GM12878 (cell line): ENCODE data around the gene KCNE4. TPM values are rescaled to one million over a fixed set of nuclear protein-coding genes. Genes with fewer than 3 reads are reported as not detected.

Experiments
- ATAC-seq: fragments of 200-7000 bp; cut with Tn5 transposase; 3 replicates; pipeline ENCODE4 v1.9.1; 2020; ENCODE audit warnings: mild to moderate bottlenecking, moderate library complexity
- BruUV-seq: library from RNA; stranded (reverse); fragments of 400-500 nt; replicated peaks from 2 replicates; lab custom pipeline; 2021; lab: Mats Ljungman, UMichigan
- CTCF ChIA-PET: fragments of 300-600 bp; sonication (Branson Sonifier 250); formaldehyde crosslinking; extraction: SDS; loops from one replicate; lab custom pipeline; 2021; ENCODE audit warnings: inconsistent platforms; lab: Yijun Ruan, JAX
- POLR2A ChIA-PET: fragments of 350-600 bp; formaldehyde crosslinking; extraction: SDS; loops from one replicate; lab custom pipeline; 2021; ENCODE audit warnings: inconsistent platforms; lab: Charles Lee
- RAD21 ChIA-PET: fragments of 300-600 bp; sonication (Branson Sonifier 250); formaldehyde crosslinking; loops from one replicate; lab custom pipeline; 2023; ENCODE audit warnings: antibody characterized with exemption; ENCODE audit not compliant: unreplicated experiment; lab: Charles Lee
- SMC1A ChIA-PET: fragments of 300-600 bp; sonication (Branson Sonifier 250); formaldehyde crosslinking; loops from one replicate; lab custom pipeline; 2023; ENCODE audit not compliant: unreplicated experiment, uncharacterized antibody; lab: Charles Lee
- DNase-seq: peaks from one replicate; pipeline ENCODE4 v3.0.0-alpha.2; 2011; ENCODE audit warnings: low read depth, low spot score
- FAIRE-seq: peaks from 3 replicates; lab custom pipeline; 2011; peaks lifted over from hg19 to GRCh38; lab: Jason Lieb, UNC
- H2AFZ ChIP-seq: 2 replicates; pipeline ENCODE4 v1.6.0; 2011; ENCODE audit warnings: low read depth, low read length, control low read depth; ENCODE audit not compliant: control insufficient read depth
- H3K27ac ChIP-seq: 2 replicates; pipeline ENCODE4 v1.5.1; 2011; ENCODE audit warnings: control low read depth; ENCODE audit not compliant: control insufficient read depth, insufficient read depth
- H3K27me3 ChIP-seq, 2 experiments: replicated peaks in 1 of 2; 2 replicates each; pipeline versions ENCODE4 v1.6.0 to v1.6.1; 2011; ENCODE audit warnings: low read length in 1 of 2; ENCODE audit not compliant: control insufficient read depth in 2 of 2, insufficient read depth in 2 of 2
- H3K36me3 ChIP-seq, 2 experiments: 2 replicates each; pipeline ENCODE4 v1.5.1; 2011; ENCODE audit warnings: low read length in 1 of 2; ENCODE audit not compliant: control insufficient read depth in 2 of 2, insufficient read depth in 2 of 2
- H3K4me1 ChIP-seq: 2 replicates; pipeline ENCODE4 v1.6.1; 2011; ENCODE audit warnings: mild to moderate bottlenecking, low read length, moderate library complexity, mixed read lengths; ENCODE audit not compliant: control insufficient read depth, insufficient read depth
- H3K4me2 ChIP-seq: 2 replicates; pipeline ENCODE4 v1.6.0; 2011; ENCODE audit warnings: control low read depth; ENCODE audit not compliant: control insufficient read depth, insufficient read depth
- H3K4me3 ChIP-seq: fragments of 200-600 bp; sonication (generic); 2 replicates; pipeline ENCODE4 v1.5.1; 2016
- H3K79me2 ChIP-seq: 2 replicates; pipeline ENCODE4 v1.6.0; 2011; ENCODE audit warnings: low read length; ENCODE audit not compliant: control insufficient read depth, insufficient read depth
- H3K9ac ChIP-seq: 2 replicates; pipeline ENCODE4 v1.8.0; 2011; ENCODE audit warnings: low read length, control low read depth, mixed read lengths; ENCODE audit not compliant: control insufficient read depth, insufficient read depth
- H3K9me3 ChIP-seq: replicated peaks from 3 replicates; pipeline ENCODE4 v1.5.1; 2011; ENCODE audit warnings: mild to moderate bottlenecking, low read length; ENCODE audit not compliant: control insufficient read depth, insufficient read depth
- H4K20me1 ChIP-seq: 2 replicates; pipeline ENCODE4 v1.6.0; 2011; ENCODE audit not compliant: control insufficient read depth, insufficient read depth
- BRCA1 ChIP-seq: IDR thresholded peaks from 2 replicates; pipeline ENCODE4 v1.6.1; 2011; ENCODE audit warnings: low read depth, low read length, improper control_type of control experiment
- CBFB ChIP-seq: IDR thresholded peaks from 2 replicates; pipeline ENCODE4 v1.6.1; 2016; ENCODE audit warnings: antibody characterized with exemption, low read depth
- GATAD2B ChIP-seq: fragments of 450-650 bp; conservative IDR thresholded peaks from 2 replicates; pipeline ENCODE4 v1.6.1; 2017; ENCODE audit warnings: low read depth, mild to moderate bottlenecking, moderate library complexity
- JUNB ChIP-seq: IDR thresholded peaks from 2 replicates; pipeline ENCODE4 v1.6.1; 2016; ENCODE audit warnings: antibody characterized with exemption, mild to moderate bottlenecking
- JUND ChIP-seq: IDR thresholded peaks from 2 replicates; pipeline ENCODE4 v1.6.1; 2012; ENCODE audit warnings: low read depth, mild to moderate bottlenecking, low read length, improper control_type of control experiment, moderate library complexity
- RB1 ChIP-seq: fragments of 450-650 bp; formaldehyde crosslinking; IDR thresholded peaks from 2 replicates; pipeline ENCODE4 v1.6.1; 2017; ENCODE audit warnings: mild to moderate bottlenecking, borderline replicate concordance
- SREBF2 ChIP-seq: IDR thresholded peaks from 2 replicates; pipeline ENCODE4 v1.6.1; 2012; ENCODE audit warnings: mild to moderate bottlenecking, low read length
- TBL1XR1 ChIP-seq: IDR thresholded peaks from 2 replicates; pipeline ENCODE4 v1.6.1; 2012; ENCODE audit warnings: low read depth, low read length, improper control_type of control experiment
- ZSCAN29 ChIP-seq: fragments of 450-650 bp; IDR thresholded peaks from 2 replicates; pipeline ENCODE4 v1.6.1; 2017; ENCODE audit warnings: mild to moderate bottlenecking, moderate library complexity
- WGBS: methylation state at CpG from one replicate; pipeline ENCODE4 v1.1.6; 2016; ENCODE audit warnings: low lambda C conversion rate; ENCODE audit not compliant: insufficient replicate concordance, insufficient coverage; ENCODE audit errors: missing lambda C conversion rate; 5-methylcytosine and 5-hydroxymethylcytosine counted together
- in situ Hi-C: fragments of 300-500 bp; cut with MboI; formaldehyde crosslinking; loops from 9 replicates; pipeline ENCODE4 v1.14.3; 2018; ENCODE audit warnings: mixed read lengths
- intact Hi-C: fragments of 100-400 bp; cut with micrococcal nuclease; formaldehyde crosslinking; loops from one replicate; pipeline ENCODE4 v1.14.2; 2022; ENCODE audit not compliant: unreplicated experiment
- polyA plus RNA-seq, 11 experiments: library from polyadenylated mRNA; depleted of rRNA in 4 of 11; unstranded in 6 of 11; stranded (reverse) in 5 of 11; fragments of >200 nt; fragmentation: Nextera tagmentation in 4 of 11; fragmentation: Illumina TruSeq in 1 of 11; extraction: Ambion mirVana in 4 of 11; extraction: Trizol in 1 of 11; gene quantifications; 1 replicate in 1 of 11; 2 replicates in 10 of 11; pipeline versions ENCODE4 v1.2.1 to v1.2.3, GENCODE V29; 2011 to 2016; ENCODE audit warnings: inconsistent platforms in 2 of 11, missing spikeins in 2 of 11, low read depth in 1 of 11
- total RNA-seq, 4 experiments: library from RNA; depleted of rRNA in 3 of 4; stranded (reverse); fragments of >200 nt in 3 of 4; fragmentation: Illumina TruSeq in 1 of 4; extraction: Trizol in 1 of 4; gene quantifications; 2 replicates each; pipeline versions ENCODE4 v1.2.1 to v1.2.3, GENCODE V29; 2013 to 2021
- TF ChIP-seq, protein P1 (sequence below): IDR thresholded peaks from 2 replicates; pipeline ENCODE4 v1.6.1; 2011; ENCODE audit warnings: borderline replicate concordance, low read depth, mild to moderate bottlenecking, moderate library complexity, low read length; ENCODE audit not compliant: insufficient read depth, poor library complexity, severe bottlenecking
- TF ChIP-seq, protein P2 (sequence below): IDR thresholded peaks from 2 replicates; pipeline ENCODE4 v1.6.1; 2012; ENCODE audit warnings: low read depth, low read length, improper control_type of control experiment
- TF ChIP-seq, protein P3 (sequence below): fragments of 450-650 bp; IDR thresholded peaks from 2 replicates; pipeline ENCODE4 v1.6.1; 2016; ENCODE audit warnings: mild to moderate bottlenecking

KCNE4 gene
- total and polyA plus RNA-seq, 10 of the 15 experiments (the other 5 are each of a cell fraction or from before 2014, with no cell fraction given), result 0.30 TPM; not detected in 9

DNA sequence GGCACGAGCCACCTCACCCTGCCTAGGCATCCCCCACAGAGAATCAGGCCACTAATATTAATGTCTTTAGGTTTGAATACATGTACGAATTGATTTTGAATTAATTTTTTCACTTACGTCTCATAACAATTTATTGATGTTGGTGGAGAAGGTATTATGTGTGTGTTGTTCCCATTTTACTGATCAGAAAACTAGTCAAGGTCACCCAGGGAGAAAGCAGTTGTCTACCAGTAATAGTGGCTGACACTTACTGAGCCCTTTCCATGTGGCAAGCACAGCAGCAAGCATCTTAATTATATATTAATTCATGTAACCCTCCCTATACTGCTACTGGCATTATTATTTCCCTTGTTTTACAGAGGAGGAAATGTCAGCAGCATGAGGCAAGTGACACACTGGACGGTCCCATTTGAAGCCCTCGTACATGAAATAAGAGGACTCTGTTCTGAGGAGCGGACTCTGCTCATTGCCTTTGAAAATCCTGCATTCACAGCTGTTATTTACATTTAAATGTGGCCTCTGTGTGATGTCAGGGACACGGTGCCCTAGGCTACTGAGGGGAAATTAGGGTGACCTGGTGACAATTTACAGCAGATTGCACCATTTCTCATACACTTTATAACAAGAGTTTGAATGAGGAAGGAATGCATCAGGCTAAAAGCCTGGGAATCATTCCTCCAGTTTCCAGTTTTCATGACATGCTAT is 30.9 kb upstream of the KCNE4 start:
- Histone ChIP-seq H2AFZ (no peak overlapping the region), H3K9me3 (no peaks in the 10 kb centered on the region; the same call in 2 of the 3 replicates), H3K4me1 (no peaks in the 10 kb centered on the region), H3K9ac (no peak overlapping the region), H3K4me2 (no peak overlapping the region), H3K79me2 (no peaks in the 10 kb centered on the region), H4K20me1 (no peaks in the 10 kb centered on the region), H3K4me3 (no peak overlapping the region), H3K27me3 (no peaks in the 10 kb centered on the region), H3K36me3 (no peaks in the 10 kb centered on the region), H3K27ac (no peak overlapping the region)
- no peak for ATAC-seq
- WGBS, result 58% methylated on average over 7 of the region's 7 CpGs
- FAIRE-seq, result no peak
- ChIA-PET SMC1A (no interaction called here), RAD21 (no interaction called here), CTCF (no interaction called here), POLR2A (no interaction called here)
- TF ChIP-seq, protein P1, sequence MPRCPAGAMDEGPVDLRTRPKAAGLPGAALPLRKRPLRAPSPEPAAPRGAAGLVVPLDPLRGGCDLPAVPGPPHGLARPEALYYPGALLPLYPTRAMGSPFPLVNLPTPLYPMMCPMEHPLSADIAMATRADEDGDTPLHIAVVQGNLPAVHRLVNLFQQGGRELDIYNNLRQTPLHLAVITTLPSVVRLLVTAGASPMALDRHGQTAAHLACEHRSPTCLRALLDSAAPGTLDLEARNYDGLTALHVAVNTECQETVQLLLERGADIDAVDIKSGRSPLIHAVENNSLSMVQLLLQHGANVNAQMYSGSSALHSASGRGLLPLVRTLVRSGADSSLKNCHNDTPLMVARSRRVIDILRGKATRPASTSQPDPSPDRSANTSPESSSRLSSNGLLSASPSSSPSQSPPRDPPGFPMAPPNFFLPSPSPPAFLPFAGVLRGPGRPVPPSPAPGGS, result no peak
- in situ Hi-C loops, result no loop called here
- no peak for DNase-seq
- no TSS peak for BruUV-seq
- intact Hi-C loops, result no loop called here

DNA sequence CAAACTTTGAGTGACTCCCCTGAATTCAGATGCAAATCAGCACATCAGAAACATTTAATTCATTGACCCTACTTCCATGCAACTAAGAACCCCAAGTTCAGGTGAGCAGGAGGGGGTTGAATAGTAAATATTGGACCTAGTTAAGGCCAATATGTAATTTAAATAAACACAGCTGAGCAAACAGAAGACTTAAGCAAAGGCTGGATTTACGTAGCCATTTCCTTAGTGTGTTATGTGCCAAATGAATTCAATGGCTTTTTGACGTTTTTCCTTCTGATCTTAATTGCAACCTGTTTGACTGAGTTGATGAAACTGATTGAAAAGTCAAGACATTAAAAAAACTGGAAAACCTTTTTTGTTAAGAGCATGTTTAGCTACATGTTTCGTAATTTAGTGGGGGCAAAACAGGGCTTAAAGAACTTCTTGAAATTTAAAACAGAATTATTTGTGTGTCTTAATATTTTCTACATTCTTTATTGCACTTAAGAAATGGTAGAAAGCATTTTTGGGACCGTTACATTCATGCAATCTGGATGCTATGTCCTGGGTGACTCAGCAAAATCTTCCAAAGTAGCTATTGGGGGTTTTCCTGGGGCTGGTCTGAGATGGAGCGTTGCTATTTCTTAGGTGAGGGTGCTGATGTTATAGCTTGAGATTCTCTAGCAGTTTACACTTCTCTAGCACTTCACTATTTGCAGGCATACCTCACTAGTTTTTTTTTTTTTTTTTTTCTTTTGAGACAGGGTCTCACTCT is 25.5 kb upstream of the KCNE4 start:
- Histone ChIP-seq H4K20me1 (no peaks in the 10 kb centered on the region), H3K27me3 (no peaks in the 10 kb centered on the region), H3K9ac (no peak overlapping the region), H3K4me1 (no peaks in the 10 kb centered on the region), H2AFZ (no peak overlapping the region), H3K4me2 (no peak overlapping the region), H3K79me2 (no peaks in the 10 kb centered on the region), H3K9me3 (no peaks in the 10 kb centered on the region), H3K4me3 (no peak overlapping the region), H3K27ac (no peak overlapping the region), H3K36me3 (no peaks in the 10 kb centered on the region)
- DNase-seq, result no peak
- in situ Hi-C loops, result no loop called here
- ChIA-PET CTCF (no interaction called here), SMC1A (interaction anchor here (0.6 kb wide), 2 partner anchors 91 to 331 kb away, joined by 3 read pairs; no protein-coding TSS in a partner anchor), RAD21 (interaction anchor here (0.7 kb wide), 1 partner anchor 615 kb away, joined by 3 read pairs; no protein-coding TSS in a partner anchor), POLR2A (interaction anchor here (0.6 kb wide), 1 partner anchor 271 kb away, joined by 3 read pairs; no protein-coding TSS in a partner anchor)
- intact Hi-C loops, result no loop called here
- FAIRE-seq, result no peak
- BruUV-seq, result no TSS peak
- ATAC-seq, result no peak
- 28% methylated on average over 5 of the region's 5 CpGs for WGBS
- TF ChIP-seq ZSCAN29 (no peak), RB1 (no peak), GATAD2B (no peak), SREBF2 (no peak), TBL1XR1 (no peak), JUNB (no peak), CBFB (no peak), JUND (no peak), BRCA1 (no peak)
- TF ChIP-seq, protein P2, sequence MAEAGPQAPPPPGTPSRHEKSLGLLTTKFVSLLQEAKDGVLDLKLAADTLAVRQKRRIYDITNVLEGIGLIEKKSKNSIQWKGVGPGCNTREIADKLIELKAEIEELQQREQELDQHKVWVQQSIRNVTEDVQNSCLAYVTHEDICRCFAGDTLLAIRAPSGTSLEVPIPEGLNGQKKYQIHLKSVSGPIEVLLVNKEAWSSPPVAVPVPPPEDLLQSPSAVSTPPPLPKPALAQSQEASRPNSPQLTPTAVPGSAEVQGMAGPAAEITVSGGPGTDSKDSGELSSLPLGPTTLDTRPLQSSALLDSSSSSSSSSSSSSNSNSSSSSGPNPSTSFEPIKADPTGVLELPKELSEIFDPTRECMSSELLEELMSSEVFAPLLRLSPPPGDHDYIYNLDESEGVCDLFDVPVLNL, result no peak
- TF ChIP-seq, protein P3, sequence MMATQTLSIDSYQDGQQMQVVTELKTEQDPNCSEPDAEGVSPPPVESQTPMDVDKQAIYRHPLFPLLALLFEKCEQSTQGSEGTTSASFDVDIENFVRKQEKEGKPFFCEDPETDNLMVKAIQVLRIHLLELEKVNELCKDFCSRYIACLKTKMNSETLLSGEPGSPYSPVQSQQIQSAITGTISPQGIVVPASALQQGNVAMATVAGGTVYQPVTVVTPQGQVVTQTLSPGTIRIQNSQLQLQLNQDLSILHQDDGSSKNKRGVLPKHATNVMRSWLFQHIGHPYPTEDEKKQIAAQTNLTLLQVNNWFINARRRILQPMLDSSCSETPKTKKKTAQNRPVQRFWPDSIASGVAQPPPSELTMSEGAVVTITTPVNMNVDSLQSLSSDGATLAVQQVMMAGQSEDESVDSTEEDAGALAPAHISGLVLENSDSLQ, result no peak
